ENCODE measurements around the gene GRK5. TPM values are rescaled to one million over a fixed set of nuclear protein-coding genes. Genes with fewer than 3 reads are reported as not detected.

The GRK5 gene
- total and polyA plus RNA-seq, 12 donors: 9.3 to 96.4 (median 21.5) TPM

GRCh38 chr10:119291223-119291900 is 84.0 kb downstream of the GRK5 start:
- H3K27me3 ChIP-seq: no peaks in the 10 kb centered on the region
- intact Hi-C loops (cut with DNase I): no loop called here

GRCh38 chr10:119292968-119293760 is 85.8 kb downstream of the GRK5 start:
- intact Hi-C loops (cut with DNase I): no loop called here
- Histone ChIP-seq H3K27ac (no peak overlapping the region), H3K36me3 (replicated peaks in 1 of 2) (no peaks in the 10 kb centered on the region), H3K4me1 (replicated peaks in 1 of 2) (peaks cover 15 to 25% of the 10 kb centered on the region in 2 donors), H3K27me3 (no peaks in the 10 kb centered on the region), H3K9me3 (replicated peaks in 1 of 3) (no peaks in the 10 kb centered on the region), H3K4me3 (no peak overlapping the region)
- TF ChIP-seq CTCF (IDR thresholded peaks at IDR 0.05): no peak
- no peak for TF ChIP-seq POLR2A (IDR thresholded peaks at IDR 0.05)
- no peak for DNase-seq
- WGBS, 4 donors: 83 to 92% (median 88%) methylated on average over 8 to 11 of the region's 11 CpGs

More at GRCh38 chr10:119291223-119291900, 84.0 kb downstream of the GRK5 start:
- TF ChIP-seq CTCF (IDR thresholded peaks at IDR 0.05) (no peak), POLR2A (IDR thresholded peaks at IDR 0.05) (no peak)
- Histone ChIP-seq H3K27ac (peak overlapping the region in 1 of 5 donors; percentile 47), H3K4me1 (replicated peaks in 1 of 2) (peaks cover 15 to 25% of the 10 kb centered on the region in 2 donors), H3K4me3 (no peak overlapping the region), H3K9me3 (replicated peaks in 1 of 3) (no peaks in the 10 kb centered on the region), H3K36me3 (replicated peaks in 1 of 2) (no peaks in the 10 kb centered on the region)
- 44 to 70% (median 62%) methylated on average over 2 to 6 of the region's 6 CpGs for WGBS, 4 donors
- no peak for DNase-seq

- TF ChIP-seq CTCF (IDR thresholded peaks at IDR 0.05) (no peak), POLR2A (IDR thresholded peaks at IDR 0.05) (no peak)
- Histone ChIP-seq H3K4me3 (no peak overlapping the region), H3K36me3 (replicated peaks in 1 of 2) (no peaks in the 10 kb centered on the region), H3K4me1 (replicated peaks in 1 of 2) (no peaks in the 10 kb centered on the region), H3K27me3 (no peaks in the 10 kb centered on the region), H3K27ac (no peak overlapping the region), H3K9me3 (replicated peaks in 1 of 3) (no peaks in the 10 kb centered on the region)
- WGBS, 4 donors: 82 to 93% (median 90%) methylated on average over 4 of the region's 4 CpGs
- peak in 4 of 7 donors; percentile 36 to 74 (median 72) for DNase-seq
- intact Hi-C loops (cut with DNase I): no loop called here
Observed at GRCh38 chr10:119296703-119297102, 89.3 kb downstream of the GRK5 start.

- Histone ChIP-seq H3K9me3 (replicated peaks in 1 of 3) (no peaks in the 10 kb centered on the region), H3K27ac (no peak overlapping the region), H3K4me3 (no peak overlapping the region), H3K4me1 (replicated peaks in 1 of 2) (no peaks in the 10 kb centered on the region), H3K27me3 (no peaks in the 10 kb centered on the region), H3K36me3 (replicated peaks in 1 of 2) (no peaks in the 10 kb centered on the region)
- TF ChIP-seq POLR2A (IDR thresholded peaks at IDR 0.05) (no peak), CTCF (IDR thresholded peaks at IDR 0.05) (no peak)
- 95 to 98% (median 98%) methylated on average over 5 of the region's 5 CpGs for WGBS, 4 donors
- no peak for DNase-seq
- intact Hi-C loops (cut with DNase I): no loop called here
Observed at GRCh38 chr10:119297207-119297968, 90.0 kb downstream of the GRK5 start.
